ENCODE measurements around the gene CTNNBL1.
A peak's percentile ranks its signal among the peaks of the same experiment; 100 is the strongest.

The CTNNBL1 gene

DNA sequence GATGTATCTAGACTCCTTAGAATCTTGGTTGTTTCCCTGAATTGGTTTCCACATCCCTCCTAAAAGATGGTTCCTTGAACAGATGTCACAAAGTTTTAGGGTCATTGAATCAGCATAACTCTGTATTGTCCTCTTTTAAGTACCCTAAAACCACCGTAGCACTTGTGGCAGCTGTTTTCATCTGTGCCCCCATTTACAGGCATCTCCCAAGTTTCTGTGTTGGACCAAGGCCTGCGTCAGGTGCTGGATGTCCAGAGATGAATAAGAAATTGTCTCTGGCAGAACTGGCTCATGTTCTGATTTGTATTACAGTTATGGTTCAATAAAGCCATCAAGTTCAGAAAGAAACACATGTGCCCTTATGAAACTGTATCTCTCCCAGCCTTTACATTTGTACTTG lies 48.3 kb downstream of the CTNNBL1 start:
- no peak for DNase-seq

GRCh38 chr20:37744347-37744746 lies 50.5 kb downstream of the CTNNBL1 start:
- no peak for DNase-seq

DNA sequence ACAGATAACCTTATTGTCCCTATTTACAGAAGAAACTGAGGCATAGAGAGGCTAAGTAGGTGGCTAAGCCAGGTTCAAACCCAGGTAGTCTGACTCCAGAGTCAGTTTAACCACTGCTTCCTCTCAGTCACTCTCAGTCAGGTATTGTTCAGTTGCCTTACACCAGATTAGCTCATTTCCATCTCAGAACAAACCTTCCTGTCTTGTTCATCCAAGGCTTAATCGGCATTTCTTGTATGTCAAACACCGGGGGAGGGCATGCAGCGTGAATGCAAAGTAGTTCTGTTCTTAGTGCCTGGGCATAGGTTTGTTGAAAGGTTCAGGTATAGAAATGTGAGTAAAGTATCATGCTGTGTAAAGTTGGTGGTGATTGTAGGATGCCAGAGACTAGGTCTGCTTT lies 51.7 kb downstream of the CTNNBL1 start:
- peak in 1 of 2 donors; percentile 29 for DNase-seq

DNA sequence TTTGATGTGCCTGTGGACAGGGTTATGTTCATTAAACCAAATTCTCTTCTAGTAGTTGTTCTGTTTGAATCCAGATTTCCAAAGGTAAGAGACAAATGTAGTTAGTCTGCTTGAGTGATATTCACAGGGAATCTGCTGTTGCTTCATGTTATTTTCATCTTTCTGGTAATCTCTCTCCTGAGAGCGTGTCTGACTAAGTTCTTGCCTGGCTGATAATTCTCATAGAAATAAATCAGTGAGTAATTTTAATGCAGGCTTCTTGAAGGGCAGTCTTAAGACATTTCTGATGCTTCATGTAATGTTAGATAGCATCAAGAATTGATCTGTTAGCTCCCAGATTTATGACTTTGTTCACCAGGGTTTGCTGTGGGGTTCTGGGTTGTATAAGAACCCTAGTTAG lies 54.2 kb downstream of the CTNNBL1 start:
- DNase-seq: no peak

DNA sequence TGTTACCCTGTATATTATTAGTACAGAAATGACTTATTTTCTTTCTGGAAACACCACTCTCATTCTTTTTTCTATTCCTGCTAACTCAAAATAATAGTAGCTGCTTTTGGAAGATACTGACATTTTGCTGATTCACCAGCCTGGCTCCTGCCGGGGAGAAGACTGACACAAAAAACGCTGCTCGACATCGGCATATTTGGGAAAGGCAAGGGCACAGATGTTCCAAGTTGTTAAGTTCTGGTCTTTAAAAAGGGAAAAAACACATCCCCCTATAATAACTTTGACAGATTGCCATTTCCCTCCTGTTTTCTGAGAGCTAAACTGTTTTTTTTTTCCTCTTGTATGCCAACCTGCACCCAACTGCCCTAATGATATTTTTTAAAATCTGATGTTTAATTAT lies 55.4 kb downstream of the CTNNBL1 start:
- DNase-seq: no peak

DNA sequence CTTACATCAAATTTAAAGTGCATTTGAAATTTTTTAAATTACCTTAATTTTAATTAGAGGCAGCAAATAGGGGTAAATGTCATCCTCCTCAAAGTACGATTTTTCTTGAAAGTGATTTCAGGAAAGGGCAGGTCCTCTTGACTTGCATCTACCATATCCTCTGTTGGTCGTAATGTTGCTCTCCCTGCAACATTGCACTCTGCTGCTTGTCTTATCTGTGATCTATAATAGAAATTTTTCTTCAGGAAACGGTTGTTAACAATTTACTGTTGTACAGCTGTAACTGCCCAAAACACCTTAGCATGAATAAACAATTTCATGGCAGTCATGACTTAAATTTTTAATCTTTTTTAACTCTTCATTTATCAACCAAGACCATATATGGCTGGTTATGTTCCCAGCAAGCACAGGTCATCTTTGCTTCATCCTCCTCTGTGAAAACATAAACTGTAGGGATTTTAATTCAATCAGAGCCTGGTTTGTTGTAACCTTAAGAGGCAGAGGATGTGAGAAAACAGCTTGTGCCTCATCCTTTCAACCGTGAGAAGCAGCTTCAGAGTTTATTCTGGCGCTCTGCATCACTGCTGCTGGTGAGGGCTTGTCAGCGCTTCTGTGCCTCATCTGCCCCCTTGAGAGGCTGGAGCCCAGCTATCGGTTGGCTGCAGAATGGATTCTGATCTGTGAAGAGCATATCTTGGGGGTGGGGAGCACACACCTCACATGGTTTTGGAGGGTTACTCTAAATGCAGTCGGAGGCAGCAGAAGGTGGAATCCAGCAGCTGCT lies 56.0 kb downstream of the CTNNBL1 start:
- no peak for DNase-seq

DNA sequence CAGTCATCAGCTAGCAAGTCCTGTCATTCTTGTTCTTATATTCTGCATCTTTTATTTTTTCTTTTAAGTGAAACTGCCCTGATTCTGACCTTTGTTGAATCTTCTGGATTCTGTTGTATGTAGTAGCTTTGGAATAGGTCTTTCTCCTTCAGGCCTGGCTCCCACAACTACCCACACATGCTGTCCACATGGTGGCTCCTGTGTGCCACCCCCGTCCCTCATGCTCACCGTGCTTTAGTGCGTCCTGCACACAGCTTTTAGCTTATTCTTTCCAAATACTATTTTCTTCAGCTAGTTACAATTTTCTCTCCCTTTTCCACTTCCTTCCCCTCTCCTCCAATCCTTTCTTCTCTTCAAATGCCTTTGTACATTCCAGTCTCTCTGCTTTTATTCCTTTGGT lies 61.8 kb downstream of the CTNNBL1 start:
- DNase-seq: no peak

DNA sequence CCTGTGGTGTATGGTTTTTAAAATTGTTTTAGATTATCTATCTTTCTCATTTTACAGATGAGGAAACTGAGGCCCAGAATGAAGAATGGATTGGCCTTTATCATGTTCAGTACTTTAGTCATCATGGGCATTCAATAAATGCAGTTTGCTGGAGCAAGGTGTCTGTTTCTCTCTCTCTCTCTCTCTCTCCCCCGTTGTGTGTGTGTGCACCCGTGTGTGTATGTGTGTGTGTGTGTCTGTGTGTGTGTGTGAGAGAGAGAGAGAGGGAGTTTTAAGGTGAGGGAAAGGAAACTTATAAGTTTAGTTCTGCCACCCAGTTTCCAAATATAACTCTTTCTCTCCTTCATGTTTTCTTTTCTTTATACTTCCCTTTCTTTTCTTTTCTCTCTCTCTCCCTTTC lies 62.4 kb downstream of the CTNNBL1 start:
- DNase-seq: no peak

DNA sequence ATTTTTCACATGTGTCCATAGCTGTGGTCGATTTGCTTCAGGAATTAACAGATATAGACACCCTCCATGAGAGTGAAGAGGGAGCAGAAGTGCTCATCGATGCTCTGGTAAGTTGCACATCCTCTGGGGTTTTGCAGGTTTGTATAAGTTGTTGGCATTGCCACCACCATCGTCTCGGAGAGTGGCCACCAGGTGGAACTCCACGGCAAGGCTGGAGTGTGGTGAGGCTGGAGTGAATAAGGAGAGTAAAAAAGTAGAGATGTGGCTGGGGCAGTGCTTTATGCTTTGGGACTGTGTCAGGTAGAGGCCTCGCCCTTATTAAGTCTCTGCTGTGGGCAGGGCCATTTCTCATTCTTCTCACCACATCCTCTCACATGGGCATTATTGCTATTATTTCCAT lies 63.7 kb downstream of the CTNNBL1 start:
- DNase-seq: no peak

DNA sequence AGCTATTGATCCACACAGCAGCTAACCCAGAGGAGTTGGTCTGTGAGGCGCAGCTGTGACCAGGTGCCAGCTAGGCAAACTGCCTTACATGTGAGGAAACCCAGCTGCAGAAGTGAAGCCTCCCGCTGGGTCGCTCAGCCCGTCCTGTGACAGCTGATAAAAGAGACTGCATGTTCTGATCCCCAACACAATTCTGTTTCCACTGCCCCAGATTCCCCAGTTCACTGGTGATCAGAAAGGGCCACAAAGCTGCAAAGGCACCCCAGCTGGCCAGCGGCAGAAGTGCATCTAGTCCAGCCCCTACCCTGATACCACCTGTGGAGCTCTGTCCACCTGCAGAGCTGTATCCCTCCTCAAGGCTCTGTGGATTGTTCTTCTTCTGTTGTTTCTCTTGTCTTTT lies 64.5 kb downstream of the CTNNBL1 start:
- DNase-seq: no peak

- DNase-seq: no peak
Measured at GRCh38 chr20:37759052-37759553, 65.3 kb downstream of the CTNNBL1 start.

DNA sequence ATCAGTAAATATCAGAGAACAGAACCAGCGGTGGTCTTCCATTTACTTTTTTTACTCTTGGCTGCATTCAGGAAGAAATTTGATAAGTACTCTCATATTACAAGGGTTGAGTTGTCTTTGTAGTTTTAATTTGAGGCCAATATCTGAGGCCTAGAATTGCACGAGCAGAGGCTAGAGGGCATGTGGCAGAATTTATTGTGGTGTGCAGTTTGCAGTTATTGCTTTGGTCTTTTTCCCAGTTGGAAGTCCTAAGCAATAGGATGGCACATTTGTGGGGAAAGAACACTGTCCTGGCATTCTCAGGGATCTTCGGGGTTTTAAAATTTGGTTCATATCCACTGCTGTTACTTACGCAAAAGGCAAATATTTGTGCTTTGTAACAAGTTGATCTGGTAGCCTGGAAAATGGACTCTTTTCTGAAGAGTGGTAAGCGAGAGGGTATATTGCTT lies 66.0 kb downstream of the CTNNBL1 start:
- DNase-seq: no peak

- no peak for DNase-seq
Measured at GRCh38 chr20:37760322-37760721, 66.5 kb downstream of the CTNNBL1 start.

GRCh38 chr20:37762716-37763485 lies 69.1 kb downstream of the CTNNBL1 start:
- no peak for DNase-seq

- no peak for DNase-seq
Measured at GRCh38 chr20:37764333-37764935, 70.6 kb downstream of the CTNNBL1 start.

DNA sequence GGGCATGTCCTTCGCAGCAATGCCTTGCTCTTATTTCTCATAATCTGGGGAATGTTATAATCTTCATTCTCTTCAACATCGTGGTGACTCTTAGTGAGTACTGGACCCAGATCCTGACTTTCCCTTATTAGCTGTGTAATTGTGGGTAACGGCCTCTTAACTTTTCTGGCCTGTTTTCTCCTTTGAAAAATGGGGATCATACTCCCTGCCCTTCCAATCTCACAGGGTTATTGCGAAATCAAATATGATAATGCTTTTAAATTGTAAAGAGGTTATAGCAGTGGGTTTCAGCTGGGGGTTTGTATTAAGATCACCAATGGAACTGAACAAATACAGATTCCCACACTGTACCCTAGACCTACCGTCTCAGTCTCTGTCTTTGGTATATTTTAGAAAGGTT lies 77.1 kb downstream of the CTNNBL1 start:
- DNase-seq: no peak

GRCh38 chr20:37773291-37773826 lies 79.5 kb downstream of the CTNNBL1 start:
- no peak for DNase-seq

DNA sequence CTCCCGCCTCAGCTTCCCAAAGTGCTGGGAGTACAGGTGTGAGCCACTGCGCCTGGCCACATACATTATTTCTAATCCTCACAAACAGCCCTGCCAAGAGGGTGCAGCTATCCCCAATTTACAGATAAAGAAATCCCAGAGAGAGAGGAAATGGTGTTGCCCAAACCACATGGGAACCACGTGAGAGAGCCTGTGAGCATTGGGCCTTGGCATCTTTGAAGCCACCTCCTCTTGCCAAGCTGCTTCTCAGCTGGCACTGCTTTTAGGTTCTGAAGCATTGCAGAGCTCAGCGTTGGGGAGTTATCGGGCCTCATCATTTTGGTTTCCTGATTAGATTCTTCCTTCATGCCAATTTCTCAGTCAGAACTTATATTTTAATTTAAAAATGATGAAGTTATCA lies 80.3 kb downstream of the CTNNBL1 start:
- DNase-seq: no peak

DNA sequence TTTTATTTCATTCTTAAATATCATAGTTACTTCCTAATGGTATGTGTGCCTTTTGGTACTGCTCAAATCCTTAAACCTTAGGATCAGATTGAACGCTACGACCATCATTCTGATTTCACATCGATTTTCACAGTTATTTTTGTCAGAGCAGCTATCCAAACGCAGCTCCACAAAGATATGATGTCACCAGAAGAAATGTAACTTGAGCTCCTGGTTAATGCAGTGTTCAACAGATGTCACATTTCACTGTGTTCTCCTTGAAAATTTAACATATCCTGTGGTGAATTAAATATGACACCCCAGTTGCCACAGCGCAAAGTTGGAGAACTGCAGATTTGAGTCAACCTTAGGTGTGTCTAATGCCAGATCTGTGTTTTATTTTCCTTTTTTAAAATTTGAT lies 81.4 kb downstream of the CTNNBL1 start:
- DNase-seq: no peak

DNA sequence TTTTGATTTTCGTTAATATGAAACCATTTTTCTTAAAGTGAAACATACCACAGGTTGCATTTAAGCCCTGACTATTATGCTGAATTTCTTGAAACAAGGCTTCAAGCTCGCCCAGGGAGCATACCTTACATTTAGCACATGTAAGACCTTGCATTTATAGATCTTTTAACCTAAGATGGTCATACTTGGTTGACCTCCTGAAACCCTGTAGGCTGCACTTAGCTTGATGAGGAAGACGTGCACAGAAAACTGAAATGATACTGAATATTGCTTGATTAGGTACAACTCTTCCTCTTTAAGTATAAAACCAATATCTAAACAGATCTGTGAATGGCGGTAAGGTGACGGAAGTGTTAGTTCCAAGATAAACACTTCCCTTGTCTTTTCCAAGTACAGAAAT lies 82.2 kb downstream of the CTNNBL1 start:
- DNase-seq: no peak

GRCh38 chr20:37776526-37776925 lies 82.7 kb downstream of the CTNNBL1 start:
- no peak for DNase-seq

DNA sequence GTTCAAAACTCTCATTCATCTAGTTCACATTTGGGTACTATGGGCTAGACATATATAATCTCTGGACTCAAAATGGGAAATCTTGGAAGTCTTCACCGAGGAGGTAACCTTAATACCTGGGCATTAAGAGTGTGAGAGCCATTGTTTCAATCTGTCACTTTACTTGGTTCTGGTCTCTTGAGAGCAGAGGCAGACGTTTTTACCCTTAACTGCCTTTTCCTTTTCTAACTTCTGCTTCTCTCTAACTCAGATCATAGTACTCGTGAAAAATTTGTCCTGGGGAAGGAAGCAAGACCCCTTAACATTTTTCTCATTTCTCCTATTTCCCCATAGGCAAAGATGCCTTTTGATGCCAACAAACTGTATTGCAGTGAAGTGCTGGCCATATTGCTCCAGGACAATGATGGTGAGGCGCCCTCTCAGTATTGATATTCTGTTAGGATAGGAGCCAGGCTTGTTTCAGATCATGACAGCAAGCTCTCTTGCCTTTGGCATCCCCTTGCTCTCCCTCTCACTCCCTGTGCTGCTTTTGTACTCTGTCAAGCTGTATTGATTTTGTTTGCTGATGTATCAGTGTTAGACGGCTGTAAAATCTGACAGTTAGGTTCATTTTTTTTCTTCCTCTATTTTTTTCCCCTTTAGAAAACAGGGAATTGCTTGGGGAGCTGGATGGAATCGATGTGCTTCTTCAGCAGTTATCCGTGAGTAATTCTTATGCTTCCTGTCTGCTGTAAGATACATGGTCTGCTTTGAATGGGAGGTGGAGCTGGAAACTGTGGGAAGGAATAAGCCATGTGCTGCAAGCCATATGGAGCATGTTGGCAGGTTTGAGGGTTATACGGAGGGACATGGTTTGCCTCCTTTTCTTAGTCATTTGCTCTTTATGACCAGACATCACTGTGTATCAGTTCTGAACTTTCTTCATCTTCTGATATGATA lies 83.5 kb downstream of the CTNNBL1 start:
- DNase-seq: no peak

Data from CD4-positive, alpha-beta T cell treated with Interferon alpha-2 for 1 hour (primary cell).